Lung (tissue), 12 donors: ENCODE data around the gene MATK. TPM values are rescaled to one million over a fixed set of nuclear protein-coding genes. Genes with fewer than 3 reads are reported as not detected.

ENCODE experiments used
- ATAC-seq: fragments of 200-7000 bp; cut with Tn5 transposase; one replicate; pipeline ENCODE4 v1.9.1; 2020; ENCODE audit warnings: moderate number of reproducible peaks; ENCODE audit not compliant: insufficient read depth, low FRiP score
- DNase-seq, 3 donors: peaks; one replicate each; pipeline ENCODE4 v3.0.0-alpha.2; 2013 to 2017
- H3K27ac ChIP-seq, 2 donors: one replicate each; pipeline ENCODE4 v1.5.1; 2013; ENCODE audit warnings: mild to moderate bottlenecking in 2 of 2, moderate library complexity in 2 of 2, control low read depth in 1 of 2, inconsistent platforms in 1 of 2, low read depth in 1 of 2, low read length in 1 of 2
- H3K27me3 ChIP-seq, 3 donors: one replicate each; pipeline ENCODE4 v1.5.1; 2013; ENCODE audit warnings: low read length in 2 of 3; ENCODE audit not compliant: control insufficient read depth in 3 of 3, insufficient read depth in 3 of 3
- H3K36me3 ChIP-seq, 4 donors: one replicate each; pipeline ENCODE4 v1.5.1; 2013; ENCODE audit warnings: low read length in 4 of 4, mild to moderate bottlenecking in 1 of 4, moderate library complexity in 1 of 4; ENCODE audit not compliant: control insufficient read depth in 4 of 4, insufficient read depth in 4 of 4
- H3K4me1 ChIP-seq, 5 donors: one replicate each; pipeline ENCODE4 v1.5.1; 2013; ENCODE audit warnings: low read length in 5 of 5, mild to moderate bottlenecking in 2 of 5, moderate library complexity in 1 of 5; ENCODE audit not compliant: control insufficient read depth in 5 of 5, insufficient read depth in 5 of 5
- H3K4me3 ChIP-seq: one replicate; pipeline ENCODE4 v1.5.1; 2013; ENCODE audit warnings: mild to moderate bottlenecking, control low read depth, moderate library complexity
- H3K9ac ChIP-seq, 2 donors: one replicate each; pipeline ENCODE4 v1.5.1; 2013; ENCODE audit warnings: low read length in 2 of 2, control low read depth in 1 of 2; ENCODE audit not compliant: insufficient read depth in 1 of 2
- H3K9me3 ChIP-seq, 4 donors: one replicate each; pipeline ENCODE4 v1.5.1; 2013; ENCODE audit warnings: low read length in 3 of 4, mild to moderate bottlenecking in 1 of 4, moderate library complexity in 1 of 4; ENCODE audit not compliant: control insufficient read depth in 4 of 4, insufficient read depth in 3 of 4
- WGBS, 2 donors: extraction: QIAGEN DNeasy Blood & Tissue Kit; methylation state at CpG; one replicate each; pipeline ENCODE4 v1.1.7; 2013; 5-methylcytosine and 5-hydroxymethylcytosine counted together
- polyA plus RNA-seq, 2 donors: library from polyadenylated mRNA; stranded (reverse); fragments of 200-250 nt; gene quantifications; one replicate each; pipeline ENCODE4 v1.2.1, GENCODE V29; 2013
- total RNA-seq, 2 donors: library from RNA; depleted of rRNA in 1 of 2; stranded (reverse); fragments of >200 nt in 1 of 2; gene quantifications; one replicate each; pipeline ENCODE4 v1.2.1, GENCODE V29; 2014 to 2021
- TF ChIP-seq, protein P1 (sequence below): IDR thresholded peaks from 2 replicates; pipeline ENCODE4 v1.5.1; 2012; ENCODE audit warnings: mild to moderate bottlenecking; ENCODE audit errors: control extremely low read depth, extremely low read depth
- donor health status: control.
- donor health status: control.
- donor health status: Bipolar disorder and iron deficiency.
- donor health status: healthy.
- donor health status: DM: yes; HTN: yes; CAD: no.

Gene MATK
- total and polyA plus RNA-seq, 4 donors: 3.8 to 20.0 (median 6.3) TPM

DNA sequence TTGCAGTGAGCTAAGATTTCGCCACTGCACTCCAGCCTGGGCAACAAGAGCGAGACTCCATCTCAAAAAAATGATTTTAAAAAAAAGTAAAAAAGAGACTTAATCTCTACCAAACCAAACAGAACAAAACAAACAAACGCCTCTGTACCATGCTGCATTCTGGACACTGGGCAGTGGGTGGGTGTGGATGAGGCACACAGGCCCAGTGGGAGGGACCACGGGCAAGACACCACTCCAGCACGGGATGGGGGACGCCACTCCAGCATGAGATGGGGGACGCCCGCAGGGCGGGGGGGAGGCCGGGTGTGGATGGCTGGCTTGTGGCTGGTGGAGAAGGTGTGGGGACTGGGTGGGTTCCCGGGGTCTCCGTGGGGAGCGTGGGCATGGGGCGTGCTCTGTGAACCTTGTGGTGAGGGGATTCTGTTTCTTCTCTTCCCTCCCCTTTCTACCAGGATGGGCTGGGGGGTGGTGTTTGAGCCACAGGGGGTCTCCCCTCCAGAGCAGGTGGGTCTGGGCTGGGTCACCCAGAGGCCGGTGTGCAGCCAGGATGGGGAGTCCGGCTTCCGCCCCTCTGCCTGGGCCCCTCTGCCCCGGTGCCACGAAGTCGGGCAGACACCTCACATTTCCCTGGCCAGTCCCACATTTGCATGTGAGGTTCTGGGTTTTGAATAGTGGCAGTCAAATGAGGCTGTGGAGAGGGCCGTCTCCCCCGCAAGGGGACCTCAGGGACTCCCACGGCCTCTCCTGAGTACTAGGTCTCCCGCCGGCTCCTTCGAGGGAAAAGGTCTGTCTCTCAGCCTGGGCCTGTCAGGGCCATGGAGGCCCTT lies 23.9 kb upstream of the MATK start:
- DNase-seq (no peak), ATAC-seq (no peak)
- no peaks in the 10 kb centered on the region for H3K36me3 ChIP-seq
- peak overlapping the region in 1 of 2 donors; percentile 69 for H3K27ac ChIP-seq
- H3K9me3 ChIP-seq: no peaks in the 10 kb centered on the region
- no peaks in the 10 kb centered on the region for H3K27me3 ChIP-seq
- peaks cover 0 to 16% (median 0%) of the 10 kb centered on the region in 5 donors for H3K4me1 ChIP-seq
- H3K4me3 ChIP-seq: no peak overlapping the region
- WGBS, 2 donors: 74 to 82% methylated on average over 24 to 26 of the region's 26 CpGs
- TF ChIP-seq, protein P1, sequence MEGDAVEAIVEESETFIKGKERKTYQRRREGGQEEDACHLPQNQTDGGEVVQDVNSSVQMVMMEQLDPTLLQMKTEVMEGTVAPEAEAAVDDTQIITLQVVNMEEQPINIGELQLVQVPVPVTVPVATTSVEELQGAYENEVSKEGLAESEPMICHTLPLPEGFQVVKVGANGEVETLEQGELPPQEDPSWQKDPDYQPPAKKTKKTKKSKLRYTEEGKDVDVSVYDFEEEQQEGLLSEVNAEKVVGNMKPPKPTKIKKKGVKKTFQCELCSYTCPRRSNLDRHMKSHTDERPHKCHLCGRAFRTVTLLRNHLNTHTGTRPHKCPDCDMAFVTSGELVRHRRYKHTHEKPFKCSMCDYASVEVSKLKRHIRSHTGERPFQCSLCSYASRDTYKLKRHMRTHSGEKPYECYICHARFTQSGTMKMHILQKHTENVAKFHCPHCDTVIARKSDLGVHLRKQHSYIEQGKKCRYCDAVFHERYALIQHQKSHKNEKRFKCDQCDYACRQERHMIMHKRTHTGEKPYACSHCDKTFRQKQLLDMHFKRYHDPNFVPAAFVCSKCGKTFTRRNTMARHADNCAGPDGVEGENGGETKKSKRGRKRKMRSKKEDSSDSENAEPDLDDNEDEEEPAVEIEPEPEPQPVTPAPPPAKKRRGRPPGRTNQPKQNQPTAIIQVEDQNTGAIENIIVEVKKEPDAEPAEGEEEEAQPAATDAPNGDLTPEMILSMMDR: no peak
- H3K9ac ChIP-seq: no peak overlapping the region

- Histone ChIP-seq H3K36me3 (no peaks in the 10 kb centered on the region), H3K4me3 (no peak overlapping the region), H3K27me3 (no peaks in the 10 kb centered on the region), H3K27ac (peak overlapping the region in 1 of 2 donors; percentile 90), H3K9me3 (no peaks in the 10 kb centered on the region), H3K9ac (no peak overlapping the region), H3K4me1 (peaks cover 0 to 13% (median 0%) of the 10 kb centered on the region in 5 donors)
- TF ChIP-seq, protein P1: no peak
- DNase-seq (no peak), ATAC-seq (no peak)
- 74 to 82% methylated on average over 26 to 33 of the region's 33 CpGs for WGBS, 2 donors
Measured at GRCh38 chr19:3808420-3809143, 22.4 kb upstream of the MATK start.

DNA sequence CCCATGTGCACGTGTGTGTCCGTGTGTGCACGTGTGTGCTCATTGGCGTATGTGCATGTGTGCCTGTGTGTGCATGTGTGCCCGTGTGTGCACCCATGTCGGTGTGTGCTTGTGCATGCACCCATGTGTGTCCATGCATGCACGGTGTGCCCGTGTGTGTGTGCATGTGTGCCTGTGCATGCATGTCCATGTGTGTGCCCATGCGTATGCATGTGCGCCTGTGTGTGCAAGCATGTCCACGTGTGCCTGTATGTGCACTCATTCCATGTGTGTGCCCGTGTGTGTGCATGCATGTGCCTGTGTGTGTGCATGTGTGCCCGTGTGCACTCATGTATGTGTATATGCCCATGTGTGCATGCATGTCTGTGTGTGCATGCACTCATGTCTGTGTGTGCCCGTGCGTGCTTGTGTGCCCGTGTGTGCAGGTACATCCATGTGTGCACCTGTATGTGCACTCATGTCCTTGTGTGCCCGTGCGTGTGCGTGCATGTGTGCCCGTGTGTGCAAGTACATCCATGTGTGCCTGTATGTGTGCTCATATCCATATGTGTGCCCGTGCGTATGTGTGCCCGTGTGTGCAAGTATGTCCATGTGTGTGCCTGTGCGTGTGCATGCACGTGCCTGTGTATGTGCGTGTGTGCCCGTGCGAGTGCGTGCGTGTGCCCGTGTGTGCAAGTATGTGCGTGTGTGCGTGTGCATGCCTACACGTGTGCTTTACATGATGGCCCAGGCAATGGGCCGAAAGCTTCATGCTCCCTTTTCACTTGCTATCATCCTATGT lies 21.6 kb upstream of the MATK start:
- Histone ChIP-seq H3K27ac (peak overlapping the region in 1 of 2 donors; percentile 90), H3K4me1 (peaks cover 0 to 7% (median 0%) of the 10 kb centered on the region in 5 donors), H3K9me3 (no peaks in the 10 kb centered on the region), H3K36me3 (no peaks in the 10 kb centered on the region), H3K27me3 (peaks cover 0 to 3% (median 3%) of the 10 kb centered on the region in 3 donors), H3K9ac (no peak overlapping the region), H3K4me3 (no peak overlapping the region)
- 92 to 97% methylated on average over 35 of the region's 35 CpGs for WGBS, 2 donors
- no peak for DNase-seq
- TF ChIP-seq, protein P1: no peak
- ATAC-seq: no peak
